ENCODE measurements around the gene TNFRSF9.
"Not testable (repeated sequence)": the region's sequence is repeated elsewhere in the genome, so short reads cannot be mapped to it uniquely, and the experiment has no call there.

The TNFRSF9 gene

DNA sequence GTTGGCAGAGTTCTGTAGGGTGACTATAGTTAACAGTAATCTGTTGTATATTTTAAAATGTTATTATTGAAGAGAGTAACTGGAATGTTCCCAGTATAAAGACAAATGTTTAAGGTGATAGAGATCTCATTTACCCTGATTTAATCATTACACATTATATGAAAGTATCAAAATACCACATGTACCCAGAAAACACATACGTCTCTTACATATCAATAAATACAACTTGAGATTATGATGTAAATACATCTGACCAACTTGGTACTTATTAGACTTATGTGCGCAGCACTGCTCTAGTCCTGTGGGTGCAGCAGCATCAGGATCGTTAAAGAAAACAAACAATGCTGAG, 20.2 kb upstream of the TNFRSF9 start:
- DNase-seq, result no peak

- no peak for DNase-seq
These were observed 19.5 kb upstream of the TNFRSF9 start for GRCh38 chr1:7960165-7960564.

- peak; percentile 77 for DNase-seq
These were observed 15.8 kb upstream of the TNFRSF9 start for GRCh38 chr1:7956218-7957032.

- no peak for DNase-seq
These were observed 14.0 kb upstream of the TNFRSF9 start for GRCh38 chr1:7954683-7955082.

DNA sequence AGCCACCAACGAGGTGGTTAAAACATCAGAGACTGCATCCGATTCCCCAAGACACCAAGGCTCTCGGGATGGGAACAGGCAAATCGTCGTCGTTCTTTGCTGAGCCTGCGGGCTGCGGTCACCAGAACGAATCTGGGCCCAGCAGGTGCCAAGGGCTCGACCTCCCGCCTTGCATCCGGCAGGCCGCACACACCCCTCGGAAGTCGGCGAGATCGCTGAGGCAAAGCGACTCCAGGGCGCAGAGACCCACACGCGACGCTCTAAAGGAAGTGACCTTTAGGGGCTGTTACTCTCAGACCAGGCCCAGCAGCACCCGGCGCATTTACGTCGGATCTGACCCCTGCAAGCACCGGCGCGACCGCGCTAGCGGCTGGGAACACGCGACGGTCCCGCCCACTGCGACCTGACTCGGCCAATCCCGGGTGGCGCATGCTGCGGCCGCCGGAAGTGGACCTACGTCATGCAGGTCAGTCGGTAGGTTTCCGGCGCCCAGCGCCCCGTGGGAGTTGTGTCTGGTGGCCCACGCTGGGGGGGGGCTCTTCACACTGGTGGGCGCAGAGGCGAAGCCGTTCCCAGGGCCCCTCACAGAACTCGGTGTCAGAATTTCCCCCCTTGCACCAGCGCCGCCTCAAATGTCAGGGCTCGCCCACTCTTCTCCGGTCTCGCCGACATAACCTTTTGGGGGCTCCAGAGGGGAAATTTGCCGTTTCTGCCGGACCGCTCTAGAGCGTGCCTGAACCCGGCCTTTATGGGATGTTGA, 13.4 kb upstream of the TNFRSF9 start:
- peak; percentile 82 for DNase-seq

DNA sequence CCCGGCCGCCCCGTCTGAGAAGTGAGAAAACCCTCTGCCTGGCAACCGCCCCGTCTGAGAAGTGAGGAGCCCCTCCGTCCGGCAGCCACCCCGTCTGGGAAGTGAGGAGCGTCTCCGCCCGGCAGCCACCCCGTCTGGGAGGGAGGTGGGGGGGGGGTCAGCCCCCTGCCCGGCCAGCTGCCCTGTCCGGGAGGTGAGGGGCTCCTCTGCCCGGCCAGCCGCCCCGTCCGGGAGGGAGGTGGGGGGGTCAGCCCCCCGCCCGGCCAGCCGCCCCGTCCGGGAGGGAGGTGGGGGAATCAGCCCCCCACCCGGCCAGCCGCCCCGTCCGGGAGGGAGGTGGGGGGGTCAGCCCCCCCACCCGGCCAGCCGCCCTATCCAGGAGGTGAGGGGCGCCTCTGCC, 12.2 kb upstream of the TNFRSF9 start:
- DNase-seq, result not testable (repeated sequence)

GRCh38 chr1:7948960-7949359, 8.3 kb upstream of the TNFRSF9 start:
- DNase-seq, result peak; percentile 95

- no peak for DNase-seq
These were observed 2.6 kb upstream of the TNFRSF9 start for GRCh38 chr1:7943251-7943650.

DNA sequence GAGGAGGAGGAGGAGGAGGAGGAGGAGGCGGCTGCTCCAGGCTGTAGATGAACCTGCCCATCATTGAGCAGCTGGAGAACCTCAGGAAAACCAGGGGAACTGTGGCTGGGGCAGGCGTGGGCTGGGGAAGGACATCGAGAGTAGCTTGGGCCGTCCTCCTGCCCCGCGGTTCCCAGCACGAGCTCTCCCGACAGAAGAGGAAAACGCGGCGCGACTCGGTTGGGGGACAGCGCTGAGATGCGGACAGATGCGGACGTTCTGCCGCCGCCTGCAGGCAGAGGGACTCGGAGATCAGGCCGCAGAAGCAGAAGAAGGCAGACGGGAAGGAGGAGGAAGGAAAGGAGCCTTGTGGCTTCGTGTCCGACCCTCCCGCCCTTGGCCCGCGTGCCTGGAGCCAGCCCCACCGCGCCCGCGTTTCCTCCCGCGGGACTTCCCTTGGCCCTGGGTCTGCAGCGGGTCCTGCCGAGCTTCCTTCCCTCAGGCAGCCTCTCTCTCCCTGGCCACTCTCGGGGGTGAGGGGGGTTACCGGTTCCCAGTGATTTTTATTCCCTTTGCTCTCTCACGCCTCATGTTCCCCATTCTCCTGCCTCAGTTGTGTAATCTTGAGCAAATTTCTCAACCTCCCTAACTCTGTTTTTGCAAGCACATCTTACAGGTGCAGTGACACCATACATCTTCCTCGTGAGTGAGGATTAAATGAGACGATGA, 1.7 kb upstream of the TNFRSF9 start:
- DNase-seq, result peak; percentile 61

- DNase-seq, result peak; percentile 30
These were observed 776 bp upstream of the TNFRSF9 start for GRCh38 chr1:7941437-7941793.

GRCh38 chr1:7940034-7940433, 605 bp downstream of the TNFRSF9 start:
- no peak for DNase-seq

DNA sequence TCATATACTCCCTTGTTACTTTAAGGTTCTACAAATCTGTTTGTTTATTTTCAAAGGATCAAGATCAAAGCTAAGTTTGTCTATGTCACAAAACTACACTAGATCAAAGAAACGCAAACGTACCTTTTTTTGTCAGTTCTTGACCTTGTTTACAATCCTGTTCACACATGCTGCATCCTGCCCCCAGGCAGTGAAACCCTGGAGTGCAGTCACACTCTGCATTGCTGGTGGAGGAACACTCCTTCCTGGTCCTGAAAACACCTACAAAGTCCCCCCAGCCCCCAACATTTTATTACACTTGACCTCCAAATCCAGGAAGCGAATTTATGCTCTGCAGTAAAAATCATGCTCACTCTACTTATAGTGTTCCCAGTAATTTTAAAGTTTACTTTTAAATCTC, 2.6 kb downstream of the TNFRSF9 start:
- DNase-seq, result no peak

DNA sequence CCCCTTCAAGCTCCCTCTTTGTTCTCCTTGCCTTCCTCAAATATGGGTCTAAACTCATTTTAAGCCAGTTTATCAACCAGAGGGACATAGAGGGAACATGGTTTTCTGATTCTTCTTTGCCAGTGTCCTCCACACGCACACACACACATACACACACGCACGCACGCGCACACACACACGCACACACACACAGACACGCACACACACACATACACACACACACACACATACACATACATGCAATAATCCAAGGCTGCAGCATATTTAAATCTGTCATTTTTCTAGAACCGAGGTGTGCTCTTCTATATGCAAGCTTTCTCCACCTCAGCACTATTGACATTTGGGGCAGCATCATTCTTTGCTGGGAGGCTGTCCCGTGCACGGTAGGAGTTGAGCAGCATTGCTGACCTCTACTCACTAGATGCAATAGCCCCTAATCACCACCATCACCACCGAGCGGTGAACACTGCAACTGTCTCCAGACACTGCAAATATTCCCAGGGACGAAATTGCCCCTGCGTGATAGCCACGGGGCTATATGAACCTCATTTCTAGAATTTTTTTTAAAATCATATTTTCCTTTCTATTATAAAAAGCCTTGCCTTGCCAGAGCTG, 8.0 kb downstream of the TNFRSF9 start:
- DNase-seq, result no peak

DNA sequence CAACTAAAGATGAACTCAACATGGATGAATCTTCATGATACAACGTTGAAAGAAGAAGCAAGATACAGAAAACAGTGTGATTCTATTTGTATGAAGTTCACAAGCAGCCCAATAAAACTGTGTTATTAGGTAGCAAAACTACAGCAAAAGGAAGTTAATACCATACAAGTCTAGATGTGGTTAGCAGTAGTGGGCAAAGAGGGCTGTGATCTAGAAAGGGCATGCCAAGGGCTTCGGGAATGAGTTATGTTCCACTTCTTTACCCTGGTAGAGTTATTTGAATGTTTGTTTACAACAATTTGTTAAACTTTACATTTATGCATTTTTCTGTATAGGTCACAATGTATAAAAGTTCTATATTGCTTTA, 9.2 kb downstream of the TNFRSF9 start:
- no peak for DNase-seq

- no peak for DNase-seq
These were observed 9.8 kb downstream of the TNFRSF9 start for GRCh38 chr1:7930645-7931445.

DNA sequence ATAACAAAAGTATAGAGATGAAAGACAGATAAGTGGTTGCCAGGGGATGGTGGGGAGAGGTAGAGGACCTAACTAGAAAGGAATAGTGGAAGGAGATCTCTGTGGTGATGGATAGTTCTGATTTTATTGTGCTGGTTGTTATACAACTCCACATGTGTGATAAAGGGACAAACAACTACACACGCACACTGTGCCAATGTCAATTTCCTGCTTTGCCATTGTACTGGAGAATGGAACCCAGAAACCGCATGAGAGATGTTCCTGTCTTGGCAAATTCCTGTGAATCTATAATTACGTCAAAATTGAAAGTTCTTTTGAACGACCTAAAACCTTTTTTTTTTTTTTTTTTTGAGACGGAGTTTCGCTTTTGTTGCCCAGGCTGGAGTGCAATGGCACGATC, 11.0 kb downstream of the TNFRSF9 start:
- DNase-seq, result no peak

DNA sequence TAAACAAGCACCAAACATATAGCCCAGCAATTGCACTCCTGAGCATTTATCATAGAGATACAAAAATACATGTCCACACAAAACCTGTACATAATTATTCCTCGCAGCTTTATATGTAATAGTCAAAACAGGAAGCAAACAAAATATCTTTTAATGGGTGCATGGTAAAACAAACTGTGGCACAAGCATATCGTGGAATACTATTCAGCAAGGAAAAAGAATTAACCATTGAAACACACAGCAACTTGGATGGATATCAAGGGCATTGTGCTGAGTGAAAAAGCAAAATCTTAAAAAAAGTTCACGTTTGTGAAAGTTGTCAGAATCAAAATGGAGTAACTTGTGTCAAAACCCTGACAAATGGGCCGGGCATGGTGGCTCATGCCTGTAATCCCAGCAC, 12.4 kb downstream of the TNFRSF9 start:
- DNase-seq, result no peak

DNA sequence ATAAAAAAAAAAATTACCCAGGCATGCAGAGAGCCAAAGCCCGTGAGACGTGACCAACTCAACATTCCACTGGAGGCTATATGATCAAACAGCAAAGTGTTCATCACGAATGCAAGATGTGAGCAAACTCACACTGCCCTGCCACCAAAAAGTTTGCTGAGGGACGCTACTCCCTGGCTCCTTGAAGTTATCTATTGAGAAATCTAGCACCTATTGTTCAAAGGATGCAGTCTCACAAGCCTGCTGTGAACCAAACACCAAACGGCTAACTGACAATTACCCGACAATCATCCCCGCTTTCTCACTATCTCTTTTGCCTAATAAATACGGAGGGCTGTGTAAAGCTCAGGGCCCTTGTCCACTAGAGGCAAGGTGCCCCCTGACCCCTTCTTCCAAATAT, 13.6 kb downstream of the TNFRSF9 start:
- DNase-seq, result not testable (repeated sequence)

DNA sequence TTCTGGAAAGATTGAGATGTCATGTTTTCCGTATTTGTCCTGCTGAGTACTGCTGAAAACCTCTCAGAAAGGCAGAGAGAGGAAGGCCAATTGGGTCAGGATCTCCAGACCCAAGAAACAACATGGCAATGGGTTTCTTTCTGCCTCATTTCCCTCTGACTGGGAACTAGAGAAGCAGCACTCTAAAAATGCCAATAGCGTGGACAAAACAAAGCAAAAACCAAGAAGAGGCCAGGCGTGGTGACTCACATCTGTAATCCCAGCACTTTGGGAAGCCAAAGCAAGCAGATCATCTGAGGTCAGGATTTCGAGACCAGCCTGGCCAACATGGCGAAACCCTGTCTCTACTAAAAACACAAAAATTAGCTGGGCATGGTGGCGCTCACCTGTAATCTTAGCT, 18.3 kb downstream of the TNFRSF9 start:
- DNase-seq, result peak; percentile 58

GRCh38 chr1:7921796-7922195, 18.8 kb downstream of the TNFRSF9 start:
- DNase-seq, result peak; percentile 61

DNA sequence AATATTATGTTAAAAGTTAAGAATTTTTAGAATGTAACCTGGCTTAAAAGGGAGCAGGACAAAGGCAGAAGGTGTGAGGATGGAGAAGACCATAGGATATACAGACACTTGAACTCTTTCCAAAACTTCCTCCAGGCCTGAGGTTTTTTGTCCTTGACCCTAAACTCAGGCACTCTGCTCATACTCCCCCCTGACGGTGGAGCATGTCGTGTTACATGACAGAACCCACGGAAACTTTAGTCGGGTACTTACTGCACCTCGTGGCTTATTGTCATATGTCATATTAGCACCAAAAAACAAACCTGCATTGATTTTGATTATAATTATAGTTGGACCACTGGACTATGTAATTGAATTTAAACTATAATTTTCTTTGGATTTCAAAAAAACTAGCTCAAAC, 20.8 kb downstream of the TNFRSF9 start:
- DNase-seq, result no peak

DNA sequence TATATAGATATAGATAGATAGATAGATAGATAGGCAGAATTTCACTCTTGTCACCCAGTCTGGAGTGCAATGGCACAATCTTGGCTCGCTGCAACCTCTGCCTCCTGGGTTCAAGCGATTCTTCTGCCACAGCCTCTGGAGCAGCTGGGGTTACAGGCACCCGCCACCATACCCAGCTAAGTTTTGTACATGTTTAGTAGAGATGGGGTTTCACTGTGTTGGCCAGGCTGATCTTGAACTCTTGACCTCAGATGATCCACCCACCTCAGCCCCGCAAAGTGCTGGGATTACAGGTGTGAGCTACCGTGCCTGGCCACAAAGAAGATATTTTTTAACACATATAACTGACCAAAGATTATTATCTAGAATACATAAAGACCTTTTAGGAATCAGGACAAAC, 22.7 kb downstream of the TNFRSF9 start:
- not testable (repeated sequence) for DNase-seq

GRCh38 chr1:7916501-7916830, 24.2 kb downstream of the TNFRSF9 start:
- no peak for DNase-seq
